ENCODE data around the gene DBI. TPM values are rescaled to one million over a fixed set of nuclear protein-coding genes. Genes with fewer than 3 reads are reported as not detected.

DBI gene
- total RNA-seq, 2 experiments from 2014 or later: 23.6 to 27.4 TPM

DNA sequence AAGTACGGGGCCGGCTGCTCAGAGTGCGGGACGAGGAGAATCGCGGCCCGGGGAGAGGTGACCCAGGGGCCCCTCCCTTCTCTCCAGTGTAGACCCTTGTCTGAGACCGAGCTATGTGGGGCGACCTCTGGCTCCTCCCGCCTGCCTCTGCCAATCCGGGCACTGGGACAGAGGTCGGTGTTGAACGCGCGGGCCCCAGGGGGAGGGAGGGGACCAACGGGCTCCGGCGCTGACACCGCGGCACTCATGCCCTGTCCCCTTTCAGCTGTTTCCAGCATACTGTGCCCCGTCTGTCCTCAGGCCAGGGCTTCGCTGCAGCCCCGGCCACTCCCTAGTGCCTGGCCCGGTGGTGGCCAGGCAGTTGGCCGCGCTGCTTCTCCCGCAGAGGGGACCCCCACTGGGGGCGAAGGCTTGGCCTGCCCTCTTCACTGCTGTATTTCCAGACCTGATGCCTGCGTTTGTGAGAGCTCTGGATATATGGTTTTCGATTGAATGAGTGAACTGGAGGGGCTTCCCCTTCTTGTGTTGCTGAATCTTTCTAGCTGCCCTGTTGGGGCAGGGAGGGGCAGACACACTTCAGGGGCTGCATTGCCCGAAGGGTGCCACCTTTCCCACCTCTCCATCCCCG lies 809 bp downstream of the DBI start:
- peak in 11 of 14 experiments; percentile 4 to 59 (median 14) for DNase-seq
- H3K36me3 ChIP-seq (ENCODE audit: insufficient read depth, low read length): peaks cover 41% of the 10 kb centered on the region
- Mint-ChIP-seq H3K27ac (peak overlapping the region; percentile 89), H3K4me3 (peak overlapping the region; percentile 91), H3K36me3 (ENCODE audit: low read depth) (peaks cover 63% of the 10 kb centered on the region), H3K4me1 (ENCODE audit: low read depth) (peaks cover 54% of the 10 kb centered on the region), H3K27me3 (no peaks in the 10 kb centered on the region), H3K9me3 (peaks cover 3% of the 10 kb centered on the region)
- H3K4me3 ChIP-seq (ENCODE audit: low read length): peak overlapping the region; percentile 94
- intact Hi-C loops (cut with DNase I, micrococcal nuclease): loop anchor here in 1 of 2 experiments (5.0 to 10.0 kb wide), 10 partner anchors 310 to 1555 kb away; partner anchors contain the start of genes CCDC93, DDX18, INSIG2 and RALB
- H3K27ac ChIP-seq (ENCODE audit: low read depth in 1 of 2, low read length in 2 of 2): peak overlapping the region in 1 of 2 donors; percentile 59
- H3K4me1 ChIP-seq (ENCODE audit: insufficient read depth, low read length): peaks cover 41% of the 10 kb centered on the region
- ATAC-seq (ENCODE audit: poor library complexity): peak; percentile 8
- H3K27me3 ChIP-seq (ENCODE audit: control insufficient read depth in 1 of 2, insufficient read depth in 2 of 2, low read length in 2 of 2): no peaks in the 10 kb centered on the region
- TF ChIP-seq, protein P1, sequence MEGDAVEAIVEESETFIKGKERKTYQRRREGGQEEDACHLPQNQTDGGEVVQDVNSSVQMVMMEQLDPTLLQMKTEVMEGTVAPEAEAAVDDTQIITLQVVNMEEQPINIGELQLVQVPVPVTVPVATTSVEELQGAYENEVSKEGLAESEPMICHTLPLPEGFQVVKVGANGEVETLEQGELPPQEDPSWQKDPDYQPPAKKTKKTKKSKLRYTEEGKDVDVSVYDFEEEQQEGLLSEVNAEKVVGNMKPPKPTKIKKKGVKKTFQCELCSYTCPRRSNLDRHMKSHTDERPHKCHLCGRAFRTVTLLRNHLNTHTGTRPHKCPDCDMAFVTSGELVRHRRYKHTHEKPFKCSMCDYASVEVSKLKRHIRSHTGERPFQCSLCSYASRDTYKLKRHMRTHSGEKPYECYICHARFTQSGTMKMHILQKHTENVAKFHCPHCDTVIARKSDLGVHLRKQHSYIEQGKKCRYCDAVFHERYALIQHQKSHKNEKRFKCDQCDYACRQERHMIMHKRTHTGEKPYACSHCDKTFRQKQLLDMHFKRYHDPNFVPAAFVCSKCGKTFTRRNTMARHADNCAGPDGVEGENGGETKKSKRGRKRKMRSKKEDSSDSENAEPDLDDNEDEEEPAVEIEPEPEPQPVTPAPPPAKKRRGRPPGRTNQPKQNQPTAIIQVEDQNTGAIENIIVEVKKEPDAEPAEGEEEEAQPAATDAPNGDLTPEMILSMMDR (IDR thresholded peaks at IDR 0.05): no peak
- CTCF ChIA-PET: no interaction called here
- POLR2A ChIA-PET: interaction anchor here (0.9 to 1.2 kb wide), 3 partner anchors 9 to 465 kb away, joined by 3 to 6 read pairs (median 3); no protein-coding TSS in a partner anchor
- H3K9me3 ChIP-seq (ENCODE audit: control insufficient read depth in 1 of 2, insufficient read depth in 1 of 2, low read length in 2 of 2): peaks cover 1 to 6% of the 10 kb centered on the region in 2 experiments

GRCh38 chr2:119369845-119370244 lies 3.1 kb downstream of the DBI start:
- peaks cover 3% of the 10 kb centered on the region for H3K9me3 Mint-ChIP-seq
- peaks cover 4 to 18% of the 10 kb centered on the region in 2 experiments for H3K9me3 ChIP-seq (ENCODE audit: control insufficient read depth in 1 of 2, insufficient read depth in 1 of 2, low read length in 2 of 2)
- TF ChIP-seq, protein P1 (IDR thresholded peaks at IDR 0.05): no peak
- no peaks in the 10 kb centered on the region for H3K27me3 Mint-ChIP-seq
- DNase-seq: no peak
- no peak overlapping the region for H3K4me3 Mint-ChIP-seq
- H3K4me3 ChIP-seq (ENCODE audit: low read length): no peak overlapping the region
- CTCF ChIA-PET: no interaction called here
- POLR2A ChIA-PET: no interaction called here
- H3K36me3 Mint-ChIP-seq (ENCODE audit: low read depth): peaks cover 86% of the 10 kb centered on the region
- H3K4me1 Mint-ChIP-seq (ENCODE audit: low read depth): peaks cover 36% of the 10 kb centered on the region
- H3K36me3 ChIP-seq (ENCODE audit: insufficient read depth, low read length): peaks cover 53% of the 10 kb centered on the region
- no peak for ATAC-seq (ENCODE audit: poor library complexity)
- H3K27ac ChIP-seq (ENCODE audit: low read depth in 1 of 2, low read length in 2 of 2): no peak overlapping the region
- intact Hi-C loops (cut with DNase I, micrococcal nuclease): loop anchor here in 1 of 2 experiments (5.0 to 10.0 kb wide), 10 partner anchors 307 to 1558 kb away; partner anchors contain the start of genes CCDC93, DDX18, INSIG2 and RALB
- peaks cover 34% of the 10 kb centered on the region for H3K4me1 ChIP-seq (ENCODE audit: insufficient read depth, low read length)
- H3K27me3 ChIP-seq (ENCODE audit: control insufficient read depth in 1 of 2, insufficient read depth in 2 of 2, low read length in 2 of 2): no peaks in the 10 kb centered on the region
- H3K27ac Mint-ChIP-seq: no peak overlapping the region

- CTCF ChIA-PET: interaction anchor here (0.7 kb wide), 1 partner anchor 1557 kb away, joined by 3 read pairs; the partner anchor contains the start of gene DDX18
- Histone ChIP-seq H3K27me3 (ENCODE audit: control insufficient read depth in 1 of 2, insufficient read depth in 2 of 2, low read length in 2 of 2) (no peaks in the 10 kb centered on the region), H3K27ac (ENCODE audit: low read depth in 1 of 2, low read length in 2 of 2) (no peak overlapping the region), H3K9me3 (ENCODE audit: control insufficient read depth in 1 of 2, insufficient read depth in 1 of 2, low read length in 2 of 2) (peaks cover 4 to 18% of the 10 kb centered on the region in 2 experiments), H3K36me3 (ENCODE audit: insufficient read depth, low read length) (peaks cover 53% of the 10 kb centered on the region), H3K4me3 (ENCODE audit: low read length) (no peak overlapping the region), H3K4me1 (ENCODE audit: insufficient read depth, low read length) (peaks cover 22% of the 10 kb centered on the region)
- intact Hi-C loops (cut with DNase I, micrococcal nuclease): no loop called here
- POLR2A ChIA-PET: no interaction called here
- no peaks in the 10 kb centered on the region for H3K27me3 Mint-ChIP-seq
- H3K27ac Mint-ChIP-seq: no peak overlapping the region
- no peak for ATAC-seq (ENCODE audit: poor library complexity)
- DNase-seq: no peak
- H3K9me3 Mint-ChIP-seq: peaks cover 3% of the 10 kb centered on the region
- peaks cover 24% of the 10 kb centered on the region for H3K4me1 Mint-ChIP-seq (ENCODE audit: low read depth)
- TF ChIP-seq, protein P1 (IDR thresholded peaks at IDR 0.05): no peak
- no peak overlapping the region for H3K4me3 Mint-ChIP-seq
- H3K36me3 Mint-ChIP-seq (ENCODE audit: low read depth): peaks cover 93% of the 10 kb centered on the region
Measured at GRCh38 chr2:119371111-119371510, 4.3 kb downstream of the DBI start.
